HG02678 (cell line): ENCODE results near the gene PURA.

ENCODE experiments used
- ATAC-seq: cut with Tn5 transposase; IDR thresholded peaks from one replicate; pipeline ENCODE4 v1.9.1; 2021; ENCODE audit warnings: mild to moderate bottlenecking, moderate library complexity; ENCODE audit not compliant: unreplicated experiment

PURA gene

GRCh38 chr5:140157032-140157781 is 43.3 kb downstream of the PURA start:
- peak; percentile 94 for ATAC-seq

- no peak for ATAC-seq
These were observed 45.4 kb downstream of the PURA start for GRCh38 chr5:140159014-140159927.

DNA sequence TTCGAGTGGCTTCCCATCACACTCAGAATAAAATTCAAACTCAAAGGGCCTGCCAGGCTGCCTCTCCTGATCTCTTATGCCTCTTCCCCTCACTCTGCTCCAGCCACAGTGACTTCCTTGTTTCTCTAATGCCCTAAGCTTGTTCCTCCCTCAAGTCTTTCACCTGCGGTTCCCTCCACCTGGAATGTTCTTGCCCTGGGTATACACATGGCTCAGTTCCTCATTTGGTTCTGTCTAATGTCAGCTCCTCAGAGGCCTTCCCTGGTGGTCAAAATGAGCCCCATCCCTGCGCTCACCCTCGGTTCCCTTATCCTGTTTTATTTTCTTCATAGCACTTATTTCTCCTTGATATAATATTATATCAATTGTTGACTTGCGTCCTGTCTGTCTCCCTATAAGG is 48.4 kb downstream of the PURA start:
- ATAC-seq: no peak

GRCh38 chr5:140162781-140163180 is 48.9 kb downstream of the PURA start:
- no peak for ATAC-seq

GRCh38 chr5:140165101-140165922 is 51.4 kb downstream of the PURA start:
- ATAC-seq: no peak

DNA sequence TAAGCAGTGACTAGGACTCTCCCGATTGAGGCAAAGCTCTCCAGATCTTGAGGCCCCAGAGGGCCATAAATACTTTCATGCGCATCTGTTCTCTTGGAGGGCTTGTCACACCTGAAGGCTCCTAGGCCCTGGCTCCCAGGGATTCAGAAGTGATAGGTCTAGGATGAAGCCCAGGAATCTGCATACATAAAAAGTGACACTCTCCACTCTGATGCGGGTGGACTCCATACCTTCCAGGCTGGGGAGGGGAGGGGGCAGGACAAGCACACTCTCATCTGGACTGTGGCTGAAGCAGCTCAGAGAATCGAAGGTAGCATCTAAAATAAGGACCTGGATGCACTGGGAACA is 52.0 kb downstream of the PURA start:
- no peak for ATAC-seq

GRCh38 chr5:140166911-140167310 is 53.0 kb downstream of the PURA start:
- ATAC-seq: no peak

GRCh38 chr5:140168371-140168770 is 54.5 kb downstream of the PURA start:
- ATAC-seq: no peak

DNA sequence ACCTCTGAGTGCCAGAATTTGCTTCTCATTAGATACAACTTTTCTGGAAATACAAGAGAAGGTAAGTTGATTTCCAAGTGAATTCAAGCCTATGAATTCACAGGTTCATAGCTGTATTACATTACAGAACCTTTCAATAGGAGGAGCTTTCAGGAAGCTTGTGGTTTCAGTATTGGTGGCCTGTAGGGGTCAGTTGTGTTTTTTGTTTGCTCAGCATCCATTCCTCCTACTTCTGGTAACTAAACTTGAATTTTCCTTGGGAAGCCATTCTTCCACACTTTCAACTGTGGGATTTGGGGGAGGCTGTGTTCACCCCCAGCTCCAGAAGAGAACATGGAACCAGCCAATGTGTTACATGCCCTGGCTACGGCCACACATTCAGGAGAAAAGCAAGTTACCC is 55.5 kb downstream of the PURA start:
- no peak for ATAC-seq

- no peak for ATAC-seq
These were observed 58.6 kb downstream of the PURA start for GRCh38 chr5:140172483-140172882.

- ATAC-seq: no peak
These were observed 60.1 kb downstream of the PURA start for GRCh38 chr5:140174014-140174413.

- peak; percentile 92 for ATAC-seq
These were observed 60.8 kb downstream of the PURA start, which contains the start of gene CYSTM1 for GRCh38 chr5:140174465-140175366. TSS of gene CYSTM1 (plus strand) at chr5:140175188. CDS start at chr5:140194466, 19,278 bp downstream.
